Nucleus accumbens (tissue), 56 donors: ENCODE results near the gene SATB2.

ENCODE experiments used
- DNase-seq, 56 donors: peaks; one replicate each; lab custom pipeline; 2025; lab: John Stamatoyannopoulos, UW

Gene SATB2

DNA sequence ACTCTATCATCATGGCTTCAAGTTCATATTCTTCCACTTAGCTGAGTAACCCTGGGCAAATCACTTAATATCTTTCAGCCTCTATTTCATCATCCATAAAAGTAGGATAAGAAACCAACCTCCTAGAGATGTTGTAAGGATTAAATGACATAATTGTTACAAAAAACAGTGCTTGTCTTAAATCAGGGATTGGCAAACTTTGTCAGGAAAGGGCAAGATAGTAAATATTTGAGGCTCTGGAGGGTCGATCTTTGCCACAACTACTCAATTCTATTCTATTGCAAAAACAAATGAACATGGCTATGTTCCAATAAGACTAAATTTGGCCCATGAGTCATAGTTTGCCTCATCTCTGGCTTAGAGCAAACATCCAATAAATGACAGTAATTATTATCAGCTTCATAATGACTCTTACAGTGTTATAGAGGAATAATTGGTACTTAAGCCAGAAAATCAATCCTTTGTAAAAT lies 184.7 kb downstream of the SATB2 start:
- no peak for DNase-seq

DNA sequence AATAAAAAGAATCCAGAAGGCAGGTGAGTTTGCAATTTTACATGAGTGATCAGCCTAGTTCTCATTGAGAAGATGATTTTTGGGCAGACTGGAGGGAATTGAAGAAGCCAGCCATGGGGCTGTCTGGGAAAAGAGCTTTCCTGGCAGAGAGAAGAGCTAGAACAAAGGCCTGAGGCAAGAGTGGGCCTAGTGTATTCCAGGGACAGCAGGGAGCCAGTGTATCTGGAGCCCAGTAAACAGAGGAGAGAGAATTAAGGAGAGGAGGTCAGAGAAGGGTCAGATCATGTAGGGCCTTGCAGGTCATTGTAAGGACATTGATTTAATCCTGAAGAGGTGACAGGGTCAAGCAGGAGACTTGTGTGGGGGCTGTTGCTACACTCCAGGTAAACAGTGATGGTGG lies 195.8 kb downstream of the SATB2 start:
- no peak for DNase-seq

DNA sequence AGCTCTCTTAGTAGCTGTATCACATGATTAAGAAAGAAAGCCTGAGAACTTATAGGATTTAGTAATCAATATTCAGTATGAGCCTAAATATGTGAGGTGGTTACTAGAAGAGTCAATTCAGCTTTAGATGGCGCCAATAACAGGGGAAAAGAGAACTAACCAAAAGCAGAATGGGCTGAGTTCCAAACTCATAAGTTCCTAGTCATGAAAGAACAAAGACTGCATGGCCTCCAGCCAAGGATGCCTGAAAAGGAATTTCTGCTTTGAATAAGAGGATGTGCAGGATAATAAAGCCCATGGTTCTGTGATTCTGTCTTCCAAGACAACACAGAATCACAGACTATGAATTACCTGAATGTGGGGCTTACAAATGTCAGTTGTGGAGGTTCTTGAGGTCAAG lies 196.5 kb downstream of the SATB2 start:
- DNase-seq, result peak in 11 of 56 donors; percentile 1 to 72 (median 10)

DNA sequence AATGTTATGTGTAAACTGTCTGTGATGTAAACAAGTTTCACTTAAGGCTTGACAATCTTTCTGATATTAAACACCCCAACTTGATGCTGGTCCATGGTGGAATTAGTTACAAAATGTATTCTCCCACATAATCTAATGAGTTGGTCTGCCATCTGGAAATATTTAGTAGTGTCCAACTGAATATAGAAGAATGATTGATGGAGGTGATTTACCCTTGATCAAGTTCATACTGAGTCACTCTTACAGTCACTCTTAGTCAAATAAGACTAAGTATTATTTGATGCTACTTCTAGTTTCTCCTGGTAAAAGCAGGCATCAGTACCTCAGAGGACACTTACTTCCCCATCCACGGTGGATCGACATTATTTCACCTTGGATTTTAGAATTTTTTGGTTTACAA lies 198.1 kb downstream of the SATB2 start:
- DNase-seq, result no peak

DNA sequence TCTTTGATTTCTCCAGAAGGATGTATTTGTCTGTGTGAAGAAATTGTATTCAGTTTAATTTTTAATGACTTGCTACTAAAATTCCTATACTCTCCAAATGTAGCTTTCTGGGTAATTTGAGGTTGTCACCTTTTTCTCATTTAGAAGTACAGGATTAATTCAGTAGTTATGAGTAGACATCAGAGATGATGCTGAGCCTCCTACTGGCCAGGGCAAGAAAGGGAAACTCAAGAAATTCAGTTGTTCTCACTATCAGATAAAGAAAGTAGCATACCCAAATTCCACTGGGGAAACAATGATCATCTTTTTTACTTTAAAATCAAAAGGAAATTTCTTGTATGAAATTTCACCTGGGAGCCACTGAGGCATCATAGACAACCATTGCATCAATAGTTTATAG lies 199.4 kb downstream of the SATB2 start:
- no peak for DNase-seq

DNA sequence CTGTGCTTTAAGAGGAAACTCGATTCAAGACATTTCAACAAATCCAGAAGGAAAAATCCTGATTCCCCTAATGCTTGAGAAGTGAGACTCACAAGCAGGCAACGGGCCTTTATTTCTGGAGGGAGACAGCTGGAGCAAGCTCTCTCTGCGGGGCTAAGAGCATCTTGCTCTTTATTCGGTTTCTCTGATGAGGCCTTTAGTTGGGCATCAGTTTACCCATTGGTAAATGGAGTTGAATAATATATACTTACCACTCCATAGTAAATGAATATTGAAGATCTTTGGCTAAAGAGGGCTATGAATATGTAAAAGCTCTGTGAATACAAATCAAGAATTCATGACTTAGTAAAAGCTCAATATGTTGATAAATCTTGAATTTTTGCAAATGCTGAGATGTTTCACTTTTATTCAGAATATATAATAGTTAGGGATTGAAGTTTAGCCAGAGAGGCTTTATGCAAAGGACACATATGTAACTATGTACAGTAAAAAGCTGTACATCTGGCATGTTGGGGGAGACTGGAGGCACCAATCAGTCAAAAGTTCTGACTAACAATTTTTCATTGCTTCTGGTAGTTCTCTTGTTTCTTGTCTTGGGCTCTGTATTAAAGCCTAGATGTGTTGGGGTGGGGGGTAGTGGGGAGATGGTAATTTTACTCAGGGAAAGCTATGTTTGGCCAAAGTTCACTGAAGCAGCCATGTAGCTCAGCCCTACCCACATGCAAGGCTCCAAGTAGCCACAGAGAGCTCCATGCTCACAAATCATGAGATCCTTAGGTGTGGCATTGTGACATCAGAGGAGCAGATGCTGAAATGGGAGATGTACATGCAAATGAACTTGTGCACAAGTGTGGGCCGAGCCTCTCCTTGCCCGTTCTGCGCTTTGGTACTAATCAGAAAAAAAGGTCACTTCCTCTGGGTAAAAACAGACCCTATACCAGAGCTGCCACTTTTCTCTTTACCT lies 200.2 kb downstream of the SATB2 start:
- no peak for DNase-seq

DNA sequence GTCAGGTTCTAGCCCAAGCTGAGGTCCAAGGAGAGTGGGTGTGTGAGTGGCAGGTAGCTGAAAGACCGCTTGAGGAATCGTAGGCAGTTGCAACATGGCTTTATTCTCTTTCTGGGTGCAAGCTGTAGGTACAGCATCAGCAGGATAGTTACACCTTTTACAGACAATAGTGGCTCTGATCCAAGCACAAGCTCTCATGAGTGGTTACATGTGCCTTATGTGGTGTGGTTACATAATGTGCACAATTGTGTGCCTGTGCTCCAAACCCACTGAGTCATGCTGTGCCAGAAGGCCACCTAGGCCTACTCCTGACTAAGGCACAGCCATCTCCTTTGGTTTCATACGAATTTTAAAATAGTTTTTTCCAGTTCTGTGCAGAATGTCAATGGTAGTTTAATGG lies 227.6 kb downstream of the SATB2 start:
- DNase-seq, result no peak

DNA sequence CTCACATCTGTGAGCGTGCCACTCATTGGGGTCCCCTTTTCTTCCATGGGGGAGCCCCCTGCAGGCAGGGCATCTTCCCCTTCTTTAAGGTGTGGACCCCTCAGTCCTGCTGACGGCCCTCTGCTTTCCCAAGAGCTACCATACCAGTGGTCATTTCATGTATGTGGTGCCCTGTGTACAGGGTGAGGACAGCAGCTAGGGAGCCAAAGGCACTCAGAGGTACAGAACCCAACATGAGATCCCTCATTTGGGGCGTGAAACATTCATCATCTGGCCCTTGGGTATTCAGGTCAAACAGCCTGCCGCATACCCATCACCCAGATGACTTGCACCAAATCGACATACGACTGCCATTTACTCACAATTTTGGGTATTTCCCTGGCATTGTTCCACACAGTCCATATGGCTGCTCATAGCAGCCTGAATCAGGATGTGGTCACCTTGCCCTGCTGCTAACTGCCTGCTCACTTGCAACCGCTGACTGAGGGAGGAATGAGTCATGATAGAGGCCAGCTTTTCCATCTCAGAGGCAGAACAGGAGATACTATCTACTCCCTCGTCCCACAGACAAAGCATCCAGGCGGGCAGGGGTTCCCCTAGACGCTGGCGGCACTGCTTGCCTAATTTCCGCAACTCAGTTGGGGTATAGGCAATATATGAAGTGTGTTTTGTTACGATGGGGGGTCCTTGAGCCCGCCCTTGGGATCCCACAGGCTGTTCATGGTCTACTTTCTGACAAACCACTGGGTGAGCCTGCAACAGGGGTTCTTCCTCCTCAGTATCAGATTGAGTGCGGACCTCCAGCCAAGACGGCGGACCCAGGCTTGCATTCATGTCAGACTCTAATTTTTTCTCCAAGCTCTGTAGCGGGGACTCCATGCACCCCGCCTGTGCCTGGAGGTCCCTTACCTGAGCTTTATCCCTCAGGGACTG lies 228.6 kb downstream of the SATB2 start:
- no peak for DNase-seq

DNA sequence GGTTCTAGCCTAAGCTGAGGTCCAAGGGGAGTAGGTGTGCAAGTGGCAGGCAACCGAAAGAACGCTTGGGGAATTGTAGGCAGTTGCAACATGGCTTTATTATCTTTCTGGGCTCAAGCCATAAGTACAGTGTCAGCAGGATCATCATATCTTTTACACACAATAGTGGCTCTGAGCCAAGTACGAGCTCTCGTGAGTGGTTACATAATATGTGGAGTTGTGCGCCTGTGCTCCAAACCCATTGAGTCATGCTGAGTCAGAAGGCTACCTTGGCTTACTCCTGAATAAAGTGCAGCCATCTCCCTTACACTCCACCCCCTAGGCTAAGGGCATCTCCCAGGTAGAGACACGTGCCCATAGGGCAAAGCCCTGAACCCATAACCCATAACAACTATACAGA lies 233.9 kb downstream of the SATB2 start:
- no peak for DNase-seq

DNA sequence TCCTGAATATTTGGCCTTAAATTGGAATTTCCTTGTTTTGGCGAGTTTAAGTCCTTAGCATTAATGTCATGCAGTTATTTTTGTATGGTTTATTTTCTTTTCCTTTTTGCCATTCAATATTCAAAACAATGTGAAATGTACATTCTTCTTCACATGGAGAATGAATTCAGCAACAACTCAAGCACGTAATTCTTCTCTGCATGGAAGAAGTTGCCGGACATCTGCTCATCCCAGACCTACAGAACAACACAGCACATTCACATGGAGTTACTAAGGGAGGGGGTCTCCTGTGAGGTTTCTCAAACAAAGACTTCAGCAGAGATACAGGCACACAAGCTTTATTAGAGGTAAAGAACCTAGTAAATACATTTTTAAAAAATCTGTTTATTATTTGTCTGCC lies 236.8 kb downstream of the SATB2 start:
- no peak for DNase-seq

DNA sequence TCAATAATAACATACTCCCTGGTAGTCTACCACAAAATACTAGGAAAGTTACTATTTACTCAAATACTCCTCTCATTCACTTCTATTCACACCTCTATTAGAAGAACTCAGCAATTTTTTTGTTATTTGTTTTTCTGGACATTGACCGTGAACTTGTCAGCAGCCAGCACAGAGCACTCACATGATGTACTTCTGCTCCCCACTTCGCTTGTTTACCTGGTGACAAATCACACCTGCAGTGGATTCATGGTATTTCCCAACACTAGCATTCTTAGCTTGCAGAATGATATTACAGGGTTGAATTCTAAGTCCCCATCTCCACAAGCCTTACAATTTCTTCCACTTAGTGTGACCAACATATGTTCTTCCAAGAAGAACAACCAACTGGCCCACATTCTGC lies 238.2 kb downstream of the SATB2 start:
- no peak for DNase-seq
